DOHH2 (cell line): ENCODE results near the gene RASAL1.

Experiments
- CTCF ChIP-seq: fragments of 200-600 bp; sonication (generic); IDR thresholded peaks from one replicate; pipeline ENCODE4 v1.5.1; 2014; ENCODE audit warnings: antibody characterized with exemption, mild to moderate bottlenecking, low read depth, low read length; ENCODE audit not compliant: poor library complexity, severe bottlenecking
- EZH2phosphoT487 ChIP-seq: fragments of 200-600 bp; sonication (generic); IDR thresholded peaks from 2 replicates; pipeline ENCODE4 v1.6.1; 2017; ENCODE audit warnings: borderline replicate concordance, mild to moderate bottlenecking, antibody characterized with exemption, low read length, moderate library complexity, mixed read lengths

GRCh38 chr12:113118142-113118541, 17.4 kb downstream of the RASAL1 start:
- TF ChIP-seq CTCF = no peak
- no peak for TF ChIP-seq EZH2phosphoT487
